Measurements from ENCODE around the gene CREB3L1. TPM values are rescaled to one million over a fixed set of nuclear protein-coding genes. Genes with fewer than 3 reads are reported as not detected.

Gene CREB3L1
- total RNA-seq, 5 donors from 2014 or later (not counting 1 experiment from before 2014, with no cell fraction given), result 0.38 to 0.72 (median 0.38) TPM; not detected in 2

- H3K4me1 Mint-ChIP-seq, result peaks cover 76 to 84% (median 83%) of the 10 kb centered on the region in 3 donors
- peaks cover 56 to 91% of the 10 kb centered on the region in 2 experiments for H3K4me1 ChIP-seq (ENCODE audit: control insufficient read depth in 1 of 2, extremely low read depth in 1 of 2, insufficient read depth in 2 of 2, low read length in 2 of 2)
- H3K9me3 Mint-ChIP-seq, result no peaks in the 10 kb centered on the region
- ChIA-PET POLR2A (interaction anchor here (0.6 to 1.5 kb wide), 3 partner anchors 10 to 898 kb away, joined by 3 to 11 read pairs (median 3); partner anchors contain the start of gene ACP2 (in 1 of the 2)), CTCF (interaction anchor here in 1 of 2 donors (1.1 to 2.0 kb wide), 2 partner anchors 10 to 17 kb away, joined by 3 to 12 read pairs; no protein-coding TSS in a partner anchor)
- ATAC-seq (replicated peaks in 1 of 4), result no peak
- no peaks in the 10 kb centered on the region for H3K27me3 Mint-ChIP-seq
- 54% methylated on average over 7 of the region's 8 CpGs for WGBS (ENCODE audit: insufficient coverage)
- H3K4me3 Mint-ChIP-seq, result peak overlapping the region; percentile 73 to 85 (median 74)
- peaks cover 3% of the 10 kb centered on the region for H3K36me3 Mint-ChIP-seq
- H3K4me3 ChIP-seq (ENCODE audit: control insufficient read depth in 1 of 2, extremely low read depth in 1 of 2, low read length in 1 of 2), result peak overlapping the region; percentile 6 to 25
- no peak for DNase-seq
- H3K9me3 ChIP-seq, result no peaks in the 10 kb centered on the region
- peaks cover 0 to 1% of the 10 kb centered on the region in 2 experiments for H3K27me3 ChIP-seq (replicated peaks in 1 of 2; ENCODE audit: control insufficient read depth in 2 of 2, extremely low read depth in 1 of 2, insufficient read depth in 2 of 2, low read length in 1 of 2)
- H3K27ac ChIP-seq (ENCODE audit: low read length), result peak overlapping the region; percentile 66
- peak overlapping the region; percentile 93 to 98 for H3K27ac Mint-ChIP-seq
- peaks cover 0 to 34% of the 10 kb centered on the region in 2 donors for H3K36me3 ChIP-seq (ENCODE audit: control insufficient read depth in 2 of 2, extremely low read depth in 1 of 2, insufficient read depth in 1 of 2, low read length in 1 of 2)
Measured at GRCh38 chr11:46351148-46351547, 73.7 kb downstream of the CREB3L1 start.

- H3K4me3 Mint-ChIP-seq, result peak overlapping the region; percentile 73 to 85 (median 74)
- ATAC-seq (replicated peaks in 1 of 4), result no peak
- Histone ChIP-seq H3K4me1 (ENCODE audit: control insufficient read depth in 1 of 2, extremely low read depth in 1 of 2, insufficient read depth in 2 of 2, low read length in 2 of 2) (peaks cover 54 to 91% of the 10 kb centered on the region in 2 experiments), H3K27ac (ENCODE audit: low read length) (peak overlapping the region; percentile 66), H3K9me3 (no peaks in the 10 kb centered on the region), H3K27me3 (replicated peaks in 1 of 2; ENCODE audit: control insufficient read depth in 2 of 2, extremely low read depth in 1 of 2, insufficient read depth in 2 of 2, low read length in 1 of 2) (no peaks in the 10 kb centered on the region), H3K36me3 (ENCODE audit: control insufficient read depth in 2 of 2, extremely low read depth in 1 of 2, insufficient read depth in 1 of 2, low read length in 1 of 2) (peaks cover 0 to 38% of the 10 kb centered on the region in 2 donors), H3K4me3 (ENCODE audit: control insufficient read depth in 1 of 2, extremely low read depth in 1 of 2, low read length in 1 of 2) (peak overlapping the region; percentile 42 to 52)
- peaks cover 3% of the 10 kb centered on the region for H3K36me3 Mint-ChIP-seq
- H3K4me1 Mint-ChIP-seq, result peaks cover 76 to 84% (median 83%) of the 10 kb centered on the region in 3 donors
- H3K9me3 Mint-ChIP-seq, result no peaks in the 10 kb centered on the region
- no peaks in the 10 kb centered on the region for H3K27me3 Mint-ChIP-seq
- POLR2A ChIA-PET, result interaction anchor here (0.5 to 1.5 kb wide), 3 partner anchors 9 to 145 kb away, joined by 3 read pairs; no protein-coding TSS in a partner anchor
- WGBS (ENCODE audit: insufficient coverage), result 79% methylated on average over 2 of the region's 5 CpGs
- H3K27ac Mint-ChIP-seq, result peak overlapping the region; percentile 93 to 98
- CTCF ChIA-PET, result interaction anchor here (0.8 to 3.2 kb wide), 9 partner anchors 9 to 266 kb away, joined by 3 to 15 read pairs (median 3); partner anchors contain the start of genes ATG13 (in 1 of the 2) and HARBI1 (in 1 of the 2)
- no peak for DNase-seq
Measured at GRCh38 chr11:46351606-46352005, 74.1 kb downstream of the CREB3L1 start.

GRCh38 chr11:46352063-46352841 is 74.8 kb downstream of the CREB3L1 start:
- H3K4me1 ChIP-seq (ENCODE audit: control insufficient read depth in 1 of 2, extremely low read depth in 1 of 2, insufficient read depth in 2 of 2, low read length in 2 of 2), result peaks cover 53 to 92% of the 10 kb centered on the region in 2 experiments
- WGBS (ENCODE audit: insufficient coverage), result 18% methylated on average over 26 of the region's 33 CpGs

GRCh38 chr11:46353698-46354097 is 76.2 kb downstream of the CREB3L1 start:
- POLR2A ChIA-PET, result no interaction called here
- H3K4me3 Mint-ChIP-seq, result peak overlapping the region in 2 of 3 donors; percentile 51 to 85

More at GRCh38 chr11:46352063-46352841, 74.8 kb downstream of the CREB3L1 start:
- no peaks in the 10 kb centered on the region for H3K9me3 ChIP-seq
- Mint-ChIP-seq H3K27ac (peak overlapping the region; percentile 93 to 98), H3K4me3 (peak overlapping the region; percentile 74 to 85 (median 78)), H3K36me3 (peaks cover 3% of the 10 kb centered on the region), H3K27me3 (no peaks in the 10 kb centered on the region), H3K9me3 (no peaks in the 10 kb centered on the region), H3K4me1 (peaks cover 78 to 85% (median 84%) of the 10 kb centered on the region in 3 donors)
- peaks cover 0 to 42% of the 10 kb centered on the region in 2 donors for H3K36me3 ChIP-seq (ENCODE audit: control insufficient read depth in 2 of 2, extremely low read depth in 1 of 2, insufficient read depth in 1 of 2, low read length in 1 of 2)
- POLR2A ChIA-PET, result interaction anchor here in 1 of 2 donors (0.5 to 1.5 kb wide), 2 partner anchors 9 to 54 kb away, joined by 3 read pairs; no protein-coding TSS in a partner anchor
- ATAC-seq (replicated peaks in 1 of 4), result peak; percentile 29 to 71 (median 38)
- no peaks in the 10 kb centered on the region for H3K27me3 ChIP-seq (replicated peaks in 1 of 2; ENCODE audit: control insufficient read depth in 2 of 2, extremely low read depth in 1 of 2, insufficient read depth in 2 of 2, low read length in 1 of 2)
- CTCF ChIA-PET, result interaction anchor here (0.6 to 3.2 kb wide), 15 partner anchors 8 to 265 kb away, joined by 3 to 15 read pairs (median 4); partner anchors contain the start of genes ATG13 (in 1 of the 2) and HARBI1 (in 1 of the 2)
- peak; percentile 54 to 90 (median 75) for DNase-seq
- H3K4me3 ChIP-seq (ENCODE audit: control insufficient read depth in 1 of 2, extremely low read depth in 1 of 2, low read length in 1 of 2), result peak overlapping the region; percentile 42 to 52
- peak overlapping the region; percentile 66 for H3K27ac ChIP-seq (ENCODE audit: low read length)

GRCh38 chr11:46356924-46357482 is 79.5 kb downstream of the CREB3L1 start:
- no peaks in the 10 kb centered on the region for H3K9me3 Mint-ChIP-seq
- Histone ChIP-seq H3K36me3 (ENCODE audit: control insufficient read depth in 2 of 2, extremely low read depth in 1 of 2, insufficient read depth in 1 of 2, low read length in 1 of 2) (peaks cover 3 to 29% of the 10 kb centered on the region in 2 donors), H3K4me1 (ENCODE audit: control insufficient read depth in 1 of 2, extremely low read depth in 1 of 2, insufficient read depth in 2 of 2, low read length in 2 of 2) (peaks cover 33 to 82% of the 10 kb centered on the region in 2 experiments), H3K27ac (ENCODE audit: low read length) (no peak overlapping the region), H3K27me3 (replicated peaks in 1 of 2; ENCODE audit: control insufficient read depth in 2 of 2, extremely low read depth in 1 of 2, insufficient read depth in 2 of 2, low read length in 1 of 2) (no peaks in the 10 kb centered on the region), H3K4me3 (ENCODE audit: control insufficient read depth in 1 of 2, extremely low read depth in 1 of 2, low read length in 1 of 2) (no peak overlapping the region), H3K9me3 (no peaks in the 10 kb centered on the region)
- peak overlapping the region in 2 of 3 donors; percentile 7 to 85 for H3K4me3 Mint-ChIP-seq
- H3K27me3 Mint-ChIP-seq, result no peaks in the 10 kb centered on the region
- POLR2A ChIA-PET, result interaction anchor here (0.6 to 1.0 kb wide), 2 partner anchors 27 to 303 kb away, joined by 3 to 4 read pairs; no protein-coding TSS in a partner anchor
- ATAC-seq (replicated peaks in 1 of 4) (no peak), DNase-seq (no peak)
- CTCF ChIA-PET, result interaction anchor here (0.5 to 2.6 kb wide), 5 partner anchors 9 to 795 kb away, joined by 3 to 13 read pairs (median 3); partner anchors contain the start of gene DGKZ (in 1 of the 2)
- WGBS (ENCODE audit: insufficient coverage), result 80% methylated on average over 1 of the region's 7 CpGs
- H3K27ac Mint-ChIP-seq, result peak overlapping the region; percentile 79 to 85
- H3K36me3 Mint-ChIP-seq, result peaks cover 3% of the 10 kb centered on the region
- peaks cover 80 to 85% (median 80%) of the 10 kb centered on the region in 3 donors for H3K4me1 Mint-ChIP-seq

More at GRCh38 chr11:46353698-46354097, 76.2 kb downstream of the CREB3L1 start:
- Histone ChIP-seq H3K9me3 (no peaks in the 10 kb centered on the region), H3K4me3 (ENCODE audit: control insufficient read depth in 1 of 2, extremely low read depth in 1 of 2, low read length in 1 of 2) (peak overlapping the region; percentile 6 to 52), H3K4me1 (ENCODE audit: control insufficient read depth in 1 of 2, extremely low read depth in 1 of 2, insufficient read depth in 2 of 2, low read length in 2 of 2) (peaks cover 50 to 93% of the 10 kb centered on the region in 2 experiments), H3K27me3 (replicated peaks in 1 of 2; ENCODE audit: control insufficient read depth in 2 of 2, extremely low read depth in 1 of 2, insufficient read depth in 2 of 2, low read length in 1 of 2) (no peaks in the 10 kb centered on the region), H3K36me3 (ENCODE audit: control insufficient read depth in 2 of 2, extremely low read depth in 1 of 2, insufficient read depth in 1 of 2, low read length in 1 of 2) (peaks cover 3 to 42% of the 10 kb centered on the region in 2 donors), H3K27ac (ENCODE audit: low read length) (peak overlapping the region; percentile 66)
- peaks cover 87 to 94% (median 90%) of the 10 kb centered on the region in 3 donors for H3K4me1 Mint-ChIP-seq
- no peaks in the 10 kb centered on the region for H3K27me3 Mint-ChIP-seq
- H3K9me3 Mint-ChIP-seq, result no peaks in the 10 kb centered on the region
- peak overlapping the region; percentile 93 to 98 for H3K27ac Mint-ChIP-seq
- 20% methylated on average over 1 of the region's 9 CpGs for WGBS (ENCODE audit: insufficient coverage)
- ATAC-seq (replicated peaks in 1 of 4) (no peak), DNase-seq (peak in 1 of 35 experiments; percentile 29)
- CTCF ChIA-PET, result interaction anchor here (0.6 to 3.2 kb wide), 8 partner anchors 8 to 1231 kb away, joined by 3 to 15 read pairs (median 6); no protein-coding TSS in a partner anchor
- H3K36me3 Mint-ChIP-seq, result peaks cover 3% of the 10 kb centered on the region

Measured in T-cell (primary cell).